Parietal lobe (tissue), 2 donors: ENCODE results near the gene PBRM1. TPM values are rescaled to one million over a fixed set of nuclear protein-coding genes. Genes with fewer than 3 reads are reported as not detected.

ENCODE experiments used
- small RNA-seq: library from RNA; depleted of rRNA; stranded (forward); fragments of <200 nt; gene quantifications from one replicate; pipeline ENCODE3, GENCODE V24; 2014; ENCODE audit warnings: low replicate concordance
- total RNA-seq: library from RNA; depleted of rRNA; stranded (reverse); fragments of >200 nt; gene quantifications from one replicate; pipeline ENCODE4 v1.2.3, GENCODE V29; 2014

The PBRM1 gene
- total RNA-seq, result 279 TPM

GRCh38 chr3:52685709-52686691, at the start of gene PBRM1, which contains the start of gene GNL3:
TSS of gene PBRM1 (minus strand) at chr3:52685913.
TSS of gene GNL3 (plus strand) at chr3:52686032. CDS start at chr3:52686093, 61 bp downstream.

GRCh38 chr3:52705688-52706686, 20.3 kb upstream of the PBRM1 start, which contains the start of the genes GLT8D1 and SPCS1:
TSS of gene GLT8D1 (minus strand) at chr3:52705791. CDS start at chr3:52700460, 5,331 bp downstream.
TSS of gene SPCS1 (plus strand) at chr3:52706106. CDS start at chr3:52706247, 141 bp downstream.

GRCh38 chr3:52536369-52537164, 149.1 kb downstream of the PBRM1 start, which contains the start of gene UQCC5:
TSS of gene UQCC5 (plus strand) at chr3:52536605. CDS start at chr3:52536756, 151 bp downstream.

GRCh38 chr3:52533623-52534280, 152.0 kb downstream of the PBRM1 start, which contains the start of gene NT5DC2:
TSS of gene NT5DC2 (minus strand) at chr3:52533857. CDS start at chr3:52533737, 120 bp downstream.

Small RNAs within 50 kb of the gene (small RNA-seq; reads per million reads assigned to genes)
- gene AC006254.2 (not detected), gene RF00569 (1,590 reads per million, percentile 99 among the genes with 10 or more reads in this experiment), gene RF01183 (not detected), gene RNU6-856P (not detected), gene RNU6ATAC16P (not detected), gene SNORD19 (0.58 reads per million, percentile 53 among the genes with 10 or more reads in this experiment), gene SNORD19B (not detected), gene SNORD69 (4,267 reads per million, percentile 100 among the genes with 10 or more reads in this experiment)

Other genes with a start within 250 kb of the PBRM1 start
- gene SEMA3G, start 240.8 kb downstream of the PBRM1 start, total RNA-seq, result 2.8 TPM
- not detected for gene TNNC1, start 231.9 kb downstream of the PBRM1 start, total RNA-seq
- 139 TPM for gene NISCH, start 230.3 kb downstream of the PBRM1 start, total RNA-seq
- 11.9 TPM for gene STAB1, start 190.6 kb downstream of the PBRM1 start, total RNA-seq
- 71.7 TPM for gene NT5DC2, start 152.1 kb downstream of the PBRM1 start, total RNA-seq
- 5.0 TPM for gene UQCC5, start 149.3 kb downstream of the PBRM1 start, total RNA-seq
- 76.1 TPM for gene GNL3, start 119 bp upstream of the PBRM1 start, total RNA-seq
- 68.5 TPM for gene GLT8D1, start 19.9 kb upstream of the PBRM1 start, total RNA-seq
- gene SPCS1, start 20.2 kb upstream of the PBRM1 start, total RNA-seq, result 31.6 TPM
- 62.6 TPM for gene NEK4, start 85.0 kb upstream of the PBRM1 start, total RNA-seq
- gene ITIH1, start 91.7 kb upstream of the PBRM1 start, total RNA-seq, result not detected
- gene ITIH3, start 108.9 kb upstream of the PBRM1 start, total RNA-seq, result not detected
- 17.8 TPM for gene ITIH4, start 144.8 kb upstream of the PBRM1 start, total RNA-seq
- not detected for gene MUSTN1, start 149.1 kb upstream of the PBRM1 start, total RNA-seq
- gene STIMATE, start 211.6 kb upstream of the PBRM1 start, total RNA-seq, result 16.3 TPM